NCI-H526 treated with DMSO at 0.1 percent for 48 hours (cell line): ENCODE data around the gene SOD2.
A peak's percentile ranks its signal among the peaks of the same experiment; 100 is the strongest.
"Not testable (repeated sequence)": the region's sequence is repeated elsewhere in the genome, so short reads cannot be mapped to it uniquely, and the experiment has no call there.

Source experiments
- DNase-seq: peaks from one replicate; lab custom pipeline; 2025; lab: John Stamatoyannopoulos, UW

The SOD2 gene

GRCh38 chr6:159716247-159717096 is 23.4 kb upstream of the SOD2 start:
- DNase-seq, result no peak

GRCh38 chr6:159715605-159716004 is 22.6 kb upstream of the SOD2 start:
- DNase-seq, result no peak

DNA sequence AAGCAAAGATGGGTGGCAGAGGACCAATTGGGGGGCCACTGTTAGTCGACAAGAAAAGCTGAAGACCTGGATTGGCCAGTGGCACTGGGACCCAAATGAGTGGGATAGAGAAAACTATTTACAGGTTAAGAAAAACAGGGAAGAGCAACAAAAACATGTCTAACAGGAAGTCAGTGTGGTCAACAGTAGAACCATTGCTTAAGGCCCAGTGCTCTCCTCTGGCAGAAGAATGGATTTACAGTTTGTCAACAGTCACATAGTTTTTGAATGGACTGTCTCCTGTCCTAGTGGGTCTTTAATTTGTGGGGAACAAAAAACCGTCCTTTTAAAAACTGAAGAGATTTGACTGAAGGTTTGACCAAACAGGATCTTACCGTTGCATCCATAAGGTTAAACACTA is 22.1 kb upstream of the SOD2 start:
- no peak for DNase-seq

GRCh38 chr6:159714404-159714803 is 21.4 kb upstream of the SOD2 start:
- no peak for DNase-seq

DNA sequence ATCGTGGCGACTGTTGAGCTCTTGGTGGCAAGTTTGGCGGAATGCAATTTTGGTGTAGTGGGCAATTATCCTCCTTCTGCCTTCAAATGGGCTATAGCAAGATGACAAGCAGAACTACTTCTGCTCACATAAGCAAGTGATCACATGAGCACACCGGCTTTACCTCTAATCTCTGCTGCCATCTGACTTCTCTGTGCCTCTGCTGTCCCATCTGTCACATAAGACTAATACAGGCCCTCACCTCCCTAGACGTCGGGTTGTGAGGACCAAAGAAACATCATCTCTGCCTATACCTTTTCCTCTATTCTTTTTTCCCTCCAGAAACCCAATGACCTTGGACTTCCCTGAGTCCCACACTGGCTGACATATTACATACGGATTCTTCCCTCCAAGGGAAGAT is 20.9 kb upstream of the SOD2 start:
- DNase-seq, result no peak

- DNase-seq, result not testable (repeated sequence)
Observed at GRCh38 chr6:159712389-159712788, 19.3 kb upstream of the SOD2 start.

DNA sequence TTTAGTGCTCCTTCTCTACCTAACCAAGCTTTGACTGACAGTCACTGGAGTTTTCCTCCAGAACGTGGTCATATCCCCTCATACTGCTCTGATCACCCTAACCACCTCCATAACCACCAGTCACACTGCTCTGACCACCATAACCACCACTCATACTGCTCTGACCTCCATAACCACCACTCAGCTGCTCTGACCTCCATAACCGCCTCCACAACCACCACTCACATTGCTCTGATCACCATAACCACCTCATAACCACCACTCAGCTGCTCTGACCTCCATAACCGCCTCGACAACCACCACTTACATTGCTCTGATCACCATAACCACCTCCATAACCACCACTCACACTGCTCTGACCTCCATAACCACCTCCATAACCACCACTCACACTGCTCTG is 17.6 kb upstream of the SOD2 start:
- not testable (repeated sequence) for DNase-seq

- DNase-seq, result no peak
Observed at GRCh38 chr6:159701413-159701999, 8.5 kb upstream of the SOD2 start.

GRCh38 chr6:159700970-159701369 is 7.9 kb upstream of the SOD2 start:
- DNase-seq, result no peak

DNA sequence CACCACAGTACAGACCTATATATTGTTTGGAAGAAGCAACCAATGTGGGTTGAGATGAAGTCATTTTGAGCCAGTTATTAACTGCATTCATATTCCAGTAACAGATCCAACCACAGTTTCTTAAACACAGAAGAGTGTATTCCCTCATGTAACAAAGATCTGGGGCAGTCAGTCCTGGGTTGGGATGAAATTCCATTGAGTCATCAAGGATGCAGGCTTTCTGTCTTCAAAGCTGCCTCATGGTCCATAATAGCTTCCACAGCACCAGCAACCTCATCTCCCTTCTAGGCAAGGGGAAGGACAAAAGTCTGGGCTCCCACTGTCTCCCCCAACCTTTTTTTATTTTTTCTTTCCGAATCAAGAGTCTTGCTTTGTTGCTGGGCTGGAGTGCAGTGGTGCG is 2.9 kb upstream of the SOD2 start:
- DNase-seq, result no peak

DNA sequence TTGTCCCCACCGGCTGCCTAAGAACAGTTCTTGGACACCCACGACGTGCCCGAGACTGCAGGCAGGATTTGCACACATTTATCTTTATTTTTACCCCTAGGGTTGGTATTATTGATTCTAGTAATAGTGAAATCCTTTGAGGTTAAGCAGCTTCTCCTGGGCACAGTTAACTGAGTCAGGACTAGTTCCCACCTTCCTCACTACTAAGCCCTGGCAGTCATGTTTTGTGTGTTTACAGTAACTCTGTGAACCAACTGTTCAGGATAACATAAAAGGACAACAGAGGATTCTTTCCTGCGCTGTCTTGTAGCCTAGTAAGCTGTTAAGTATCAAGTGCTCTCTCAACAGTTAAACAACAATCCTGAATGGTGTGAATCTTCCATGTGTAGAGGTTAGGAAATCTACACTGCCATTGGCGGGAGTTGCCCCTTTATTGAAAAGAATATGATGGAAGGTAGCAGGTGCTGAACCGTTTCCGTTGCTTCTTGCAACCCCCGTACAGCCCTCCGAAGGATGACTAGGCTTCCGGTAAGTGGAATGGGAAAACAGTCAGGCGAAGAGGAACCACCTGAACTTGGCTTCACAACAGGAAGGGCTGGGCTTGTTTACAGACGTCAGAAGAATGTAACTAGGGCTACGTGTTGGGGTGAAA is 979 bp upstream of the SOD2 start:
- no peak for DNase-seq

- peak; percentile 38 for DNase-seq
Observed at GRCh38 chr6:159692303-159693127, 526 bp downstream of the SOD2 start.

DNA sequence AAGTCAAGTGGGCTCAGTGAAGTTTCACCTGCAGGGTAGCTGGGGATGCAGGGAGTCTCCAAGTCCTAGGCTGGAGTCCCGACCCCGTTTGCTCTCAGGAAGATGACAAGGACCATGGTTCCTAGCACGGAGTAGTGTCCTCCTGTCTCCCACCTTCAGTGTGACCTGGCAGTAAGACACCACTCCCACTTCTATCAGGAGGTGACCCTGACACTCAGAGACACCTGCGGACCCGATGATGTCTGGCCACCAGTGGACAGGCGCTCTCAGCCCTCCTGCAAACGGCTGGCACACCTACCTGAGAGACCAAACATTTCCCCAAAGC is 1.1 kb downstream of the SOD2 start:
- DNase-seq, result no peak

DNA sequence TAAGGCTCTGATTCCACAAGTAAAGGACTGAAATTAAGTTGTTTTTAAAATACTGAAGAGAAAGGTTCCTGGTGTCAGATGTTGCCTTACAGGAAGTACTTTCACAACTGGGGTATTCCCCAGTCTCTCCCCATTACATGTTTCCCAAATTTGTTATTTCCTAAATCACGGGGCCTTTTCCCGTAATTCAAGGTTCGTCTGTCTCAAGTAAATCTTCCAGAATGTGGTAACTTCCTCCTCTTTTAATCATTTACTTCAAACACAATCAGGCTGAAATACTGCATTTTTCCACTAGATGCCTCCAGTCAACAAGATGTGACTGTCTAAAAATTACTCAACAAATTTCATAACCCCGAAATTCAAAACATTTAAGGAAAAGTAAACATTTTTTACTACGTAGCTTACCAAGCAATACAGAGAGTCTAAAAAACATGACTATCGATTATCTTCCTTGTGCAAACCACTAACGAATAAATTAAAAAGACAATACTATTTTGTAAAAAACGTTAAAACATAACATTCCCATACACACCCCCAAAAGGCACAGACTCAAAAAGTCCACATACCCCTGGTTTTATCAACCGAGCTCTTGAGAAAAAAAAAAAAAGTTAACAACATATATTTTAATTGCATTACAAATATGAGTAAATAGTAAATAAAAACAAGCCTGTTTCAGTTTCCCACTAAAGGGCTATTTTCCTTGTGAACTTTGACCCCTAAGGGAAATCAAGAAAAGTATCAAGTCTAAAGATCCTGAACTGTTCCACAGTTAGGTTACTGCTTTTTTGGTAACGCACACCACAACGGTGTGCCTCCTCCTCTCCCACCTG is 1.7 kb downstream of the SOD2 start:
- DNase-seq, result peak; percentile 34

- not testable (repeated sequence) for DNase-seq
Observed at GRCh38 chr6:159690135-159690534, 2.9 kb downstream of the SOD2 start.

GRCh38 chr6:159689001-159689400 is 4.0 kb downstream of the SOD2 start:
- DNase-seq, result no peak

DNA sequence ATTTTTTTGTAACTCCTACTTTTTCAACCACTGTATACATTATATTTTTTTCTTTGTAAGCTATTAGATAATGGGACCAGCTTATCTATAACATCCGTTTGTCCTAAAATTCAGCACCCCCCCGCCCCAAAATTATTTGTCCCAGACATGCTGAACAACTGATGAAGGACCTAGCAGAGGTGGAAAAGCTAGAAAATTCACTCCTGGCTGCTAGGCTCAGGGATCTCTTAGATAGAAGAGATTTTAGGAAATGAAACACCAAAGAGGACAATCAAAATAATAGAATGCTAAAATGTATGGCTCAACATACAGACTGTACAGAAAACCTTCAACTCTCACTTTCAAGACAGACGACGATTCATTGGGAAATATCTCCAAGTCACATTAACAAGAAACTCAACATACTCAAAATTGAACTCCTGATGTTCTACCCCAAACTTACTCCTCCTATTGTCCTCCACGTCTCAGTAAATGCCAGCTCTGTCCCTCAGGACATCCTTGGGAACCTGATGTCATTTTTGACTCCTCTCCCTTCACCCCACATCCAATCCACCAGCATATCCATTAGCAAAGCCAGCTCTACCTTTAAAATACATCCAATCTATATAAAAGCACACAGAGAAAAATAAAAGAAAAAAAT is 4.7 kb downstream of the SOD2 start:
- no peak for DNase-seq

DNA sequence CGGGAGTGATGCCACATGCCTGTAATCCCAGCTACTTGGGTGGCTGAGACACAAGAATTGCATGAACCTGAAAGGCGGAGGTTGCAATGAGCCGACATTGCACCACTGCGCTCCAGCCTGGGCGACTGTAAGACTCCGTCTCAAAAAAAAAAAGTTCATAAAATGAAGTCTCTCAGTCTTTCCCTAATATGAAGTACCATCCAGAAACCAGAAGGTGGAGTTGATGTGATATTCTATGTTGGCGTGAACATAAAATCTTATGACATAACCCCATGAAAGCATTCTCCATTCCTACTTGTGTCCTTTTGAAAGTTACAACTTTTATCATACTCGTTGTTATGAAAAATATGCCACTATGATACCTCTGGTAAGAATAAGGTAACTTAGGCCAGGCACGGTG is 5.7 kb downstream of the SOD2 start:
- no peak for DNase-seq

DNA sequence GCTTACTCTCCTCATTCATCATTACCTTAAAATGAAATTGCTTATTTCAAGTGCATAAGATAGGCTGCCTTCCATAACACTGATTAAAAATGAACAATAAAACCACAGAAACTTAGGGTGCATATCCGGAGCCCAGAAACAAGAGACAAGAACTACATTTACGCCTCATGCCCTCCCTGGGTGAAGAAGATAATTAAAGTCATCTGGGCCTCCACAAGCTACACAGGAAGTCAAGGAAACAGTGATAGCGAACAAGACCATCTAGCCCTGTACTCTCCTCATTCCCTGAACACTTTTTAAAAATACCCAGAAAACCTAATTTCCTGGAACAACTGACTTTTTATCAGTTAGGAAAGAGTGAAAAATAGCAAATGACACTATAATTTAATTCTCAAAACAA is 6.3 kb downstream of the SOD2 start:
- no peak for DNase-seq

- no peak for DNase-seq
Observed at GRCh38 chr6:159686040-159686439, 7.0 kb downstream of the SOD2 start.

DNA sequence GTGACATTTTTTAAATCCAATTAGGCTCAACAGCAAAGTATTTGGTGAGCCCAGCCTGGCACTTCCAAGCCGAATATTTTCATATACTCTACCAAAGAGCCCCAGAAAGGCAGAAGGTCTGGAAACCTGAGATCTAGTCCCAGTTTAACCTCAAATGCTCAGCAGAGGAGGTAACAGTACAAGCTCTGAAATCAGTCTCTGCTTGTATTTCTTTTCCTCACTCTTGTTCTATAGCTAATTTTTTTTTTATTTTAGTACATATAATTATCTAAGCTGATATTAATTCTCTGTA is 9.1 kb downstream of the SOD2 start:
- DNase-seq, result no peak
